Activated CD4-positive, alpha-beta memory T cell treated with anti-CD3 and anti-CD28 coated beads for 36 hours (primary cell): ENCODE data around the gene PIAS2. TPM values are rescaled to one million over a fixed set of nuclear protein-coding genes. Genes with fewer than 3 reads are reported as not detected.
A peak's percentile ranks its signal among the peaks of the same experiment; 100 is the strongest.
"Not testable (repeated sequence)": the region's sequence is repeated elsewhere in the genome, so short reads cannot be mapped to it uniquely, and the experiment has no call there.

Experiments
- CTCF ChIA-PET: fragments of 350-600 bp; sonication (Branson Sonifier 250); formaldehyde crosslinking; loops from one replicate; lab custom pipeline; 2021; ENCODE audit warnings: antibody characterized with exemption, inconsistent platforms; lab: Charles Lee
- POLR2A ChIA-PET: fragments of 350-600 bp; sonication (Branson Sonifier 250); formaldehyde crosslinking; loops from one replicate; lab custom pipeline; 2021; ENCODE audit warnings: antibody characterized with exemption; lab: Charles Lee
- DNase-seq: peaks from one replicate; pipeline ENCODE4 v3.0.0-alpha.2; 2020
- H3K27ac Mint-ChIP-seq: one replicate; pipeline ENCODE4 v1.8.0; 2021; ENCODE audit warnings: mixed read lengths
- H3K27me3 Mint-ChIP-seq: one replicate; pipeline ENCODE4 v1.8.0; 2021; ENCODE audit warnings: mixed read lengths
- H3K36me3 Mint-ChIP-seq: one replicate; pipeline ENCODE4 v1.8.0; 2021; ENCODE audit warnings: mixed read lengths
- H3K4me1 Mint-ChIP-seq: one replicate; pipeline ENCODE4 v1.8.0; 2021; ENCODE audit warnings: low read depth, mixed read lengths
- H3K4me3 Mint-ChIP-seq: one replicate; pipeline ENCODE4 v1.8.0; 2021; ENCODE audit warnings: mild to moderate bottlenecking, mixed read lengths
- H3K9me3 Mint-ChIP-seq: one replicate; pipeline ENCODE4 v1.8.0; 2021; ENCODE audit warnings: mixed read lengths
- intact Hi-C: fragments of 100-400 bp; cut with micrococcal nuclease; formaldehyde crosslinking; loops from one replicate; pipeline ENCODE4 v1.15.1; 2023
- total RNA-seq, 2 experiments: library from RNA; stranded (reverse); gene quantifications; one replicate each; pipeline ENCODE4 v1.2.3, GENCODE V29; 2021

Gene PIAS2
- total RNA-seq, 2 experiments from 2014 or later = 19.7 to 22.1 TPM

DNA sequence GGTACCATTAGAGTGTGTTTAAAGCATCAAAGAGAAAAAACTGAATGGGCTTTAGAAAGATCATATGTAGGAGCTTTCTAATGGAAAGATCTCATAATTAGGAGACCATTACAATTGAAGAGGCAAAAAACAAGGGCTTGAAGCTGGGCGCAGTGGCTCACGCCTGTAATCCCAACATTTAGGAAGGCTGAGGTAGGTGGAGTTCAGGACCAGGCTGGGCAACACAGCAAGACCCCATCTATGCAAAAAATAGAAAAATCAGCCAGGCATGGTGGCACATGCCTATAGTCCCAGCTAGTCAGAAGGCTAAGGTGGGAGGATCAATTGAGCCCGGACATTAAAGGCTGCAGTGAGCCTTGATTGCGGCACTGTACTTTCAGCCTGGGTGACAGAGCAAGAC lies 59.0 kb downstream of the PIAS2 start:
- intact Hi-C loops = no loop called here
- no peak overlapping the region for H3K27ac Mint-ChIP-seq
- ChIA-PET CTCF (no interaction called here), POLR2A (no interaction called here)
- no peak for DNase-seq
- no peak overlapping the region for H3K4me3 Mint-ChIP-seq
- H3K36me3 Mint-ChIP-seq = peaks cover 48% of the 10 kb centered on the region
- no peaks in the 10 kb centered on the region for H3K9me3 Mint-ChIP-seq
- H3K4me1 Mint-ChIP-seq = peaks cover 7% of the 10 kb centered on the region
- H3K27me3 Mint-ChIP-seq = no peaks in the 10 kb centered on the region

DNA sequence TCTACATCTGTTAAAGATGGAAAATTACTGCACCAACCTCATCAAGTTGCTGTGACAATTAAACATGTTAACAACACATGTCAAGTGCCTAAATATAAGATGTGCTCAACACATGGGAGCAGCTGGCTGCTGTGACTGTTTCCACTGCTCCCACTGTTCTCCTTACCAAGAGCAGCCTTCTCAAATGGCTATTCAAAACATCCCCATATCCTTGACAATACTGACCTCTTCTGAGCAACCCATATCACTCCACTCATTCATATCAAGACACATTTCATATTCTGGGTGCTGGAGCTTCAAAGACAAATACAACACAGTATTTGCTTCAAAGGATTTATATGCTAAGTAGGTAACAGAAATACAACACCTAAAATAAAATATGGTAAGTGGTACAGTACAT lies 60.3 kb downstream of the PIAS2 start:
- no peak for DNase-seq
- Mint-ChIP-seq H3K27me3 (no peaks in the 10 kb centered on the region), H3K9me3 (no peaks in the 10 kb centered on the region), H3K4me1 (peaks cover 7% of the 10 kb centered on the region), H3K27ac (no peak overlapping the region), H3K36me3 (peaks cover 53% of the 10 kb centered on the region), H3K4me3 (no peak overlapping the region)
- ChIA-PET CTCF (interaction anchor here (0.9 kb wide), 1 partner anchor 16 kb away, joined by 3 read pairs; no protein-coding TSS in a partner anchor), POLR2A (no interaction called here)
- intact Hi-C loops = no loop called here

GRCh38 chr18:46849007-46849406 lies 68.3 kb downstream of the PIAS2 start:
- H3K9me3 Mint-ChIP-seq = no peaks in the 10 kb centered on the region
- H3K4me1 Mint-ChIP-seq = peaks cover 2% of the 10 kb centered on the region
- no peak overlapping the region for H3K27ac Mint-ChIP-seq
- intact Hi-C loops = no loop called here
- DNase-seq = no peak
- no peak overlapping the region for H3K4me3 Mint-ChIP-seq
- no peaks in the 10 kb centered on the region for H3K27me3 Mint-ChIP-seq
- peaks cover 26% of the 10 kb centered on the region for H3K36me3 Mint-ChIP-seq
- ChIA-PET CTCF (no interaction called here), POLR2A (no interaction called here)

DNA sequence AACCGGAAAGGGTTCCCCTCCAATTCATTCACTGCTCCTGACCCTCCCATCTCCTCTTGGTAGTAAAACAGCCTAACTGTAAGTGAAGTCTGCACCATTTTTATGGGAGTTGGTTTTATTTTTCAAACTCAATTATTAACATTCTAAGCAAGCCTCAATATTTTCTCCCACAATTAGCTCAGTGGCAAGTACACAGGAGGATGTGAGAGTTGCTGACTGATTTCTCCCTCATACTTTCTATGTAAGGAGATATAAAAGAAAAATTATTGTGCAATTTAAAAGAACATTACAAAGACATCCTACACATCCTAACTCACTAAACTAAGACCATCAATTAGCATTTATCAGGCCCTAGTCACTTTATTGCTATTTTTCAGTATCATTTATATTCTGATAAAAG lies 73.9 kb downstream of the PIAS2 start:
- ChIA-PET POLR2A (no interaction called here), CTCF (no interaction called here)
- H3K4me1 Mint-ChIP-seq = no peaks in the 10 kb centered on the region
- intact Hi-C loops = no loop called here
- DNase-seq = no peak
- no peak overlapping the region for H3K27ac Mint-ChIP-seq
- no peaks in the 10 kb centered on the region for H3K9me3 Mint-ChIP-seq
- H3K27me3 Mint-ChIP-seq = no peaks in the 10 kb centered on the region
- no peak overlapping the region for H3K4me3 Mint-ChIP-seq
- H3K36me3 Mint-ChIP-seq = peaks cover 19% of the 10 kb centered on the region

DNA sequence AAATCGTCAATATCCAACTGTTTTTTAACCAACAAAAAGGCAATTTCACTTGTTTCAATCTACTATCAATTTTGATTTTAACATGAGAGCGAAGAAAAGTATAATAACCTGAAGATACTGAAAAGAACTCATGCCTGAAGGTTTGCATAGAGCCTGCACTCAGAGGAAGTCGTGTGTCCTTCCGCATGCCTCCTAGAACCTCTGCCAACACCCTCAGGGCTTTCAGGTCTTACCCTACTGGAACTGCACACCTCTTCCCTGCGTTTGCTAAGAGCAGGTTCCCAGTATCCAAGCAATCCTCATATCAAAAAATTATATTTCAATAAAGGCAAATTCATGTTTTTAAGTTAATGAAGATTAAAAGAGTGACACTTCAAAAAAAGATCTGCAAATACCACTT lies 74.7 kb downstream of the PIAS2 start:
- Mint-ChIP-seq H3K27me3 (no peaks in the 10 kb centered on the region), H3K4me1 (no peaks in the 10 kb centered on the region), H3K27ac (no peak overlapping the region), H3K9me3 (no peaks in the 10 kb centered on the region), H3K4me3 (no peak overlapping the region), H3K36me3 (peaks cover 19% of the 10 kb centered on the region)
- ChIA-PET CTCF (no interaction called here), POLR2A (no interaction called here)
- intact Hi-C loops = no loop called here
- no peak for DNase-seq

DNA sequence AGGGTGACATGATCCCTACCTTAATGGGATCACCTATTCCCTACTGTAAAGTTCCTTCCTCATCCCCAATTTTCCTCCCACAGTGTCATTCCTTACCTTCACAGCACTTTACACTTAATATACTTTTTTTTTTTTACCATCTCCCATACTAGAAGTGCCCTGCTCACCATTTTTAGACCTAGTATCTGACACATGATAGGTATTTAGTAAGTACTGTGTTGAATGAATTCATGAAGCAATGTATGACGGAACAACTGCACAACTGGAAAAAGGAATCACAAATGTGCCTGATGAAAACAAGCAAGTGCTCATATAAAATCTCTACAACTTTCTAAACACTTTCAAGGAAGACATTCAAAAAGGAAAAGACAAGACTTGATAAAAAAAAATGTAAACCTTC lies 83.4 kb downstream of the PIAS2 start:
- intact Hi-C loops = no loop called here
- Mint-ChIP-seq H3K36me3 (peaks cover 35% of the 10 kb centered on the region), H3K27me3 (no peaks in the 10 kb centered on the region), H3K9me3 (no peaks in the 10 kb centered on the region), H3K27ac (no peak overlapping the region), H3K4me3 (no peak overlapping the region), H3K4me1 (no peaks in the 10 kb centered on the region)
- CTCF ChIA-PET = no interaction called here
- DNase-seq = no peak
- POLR2A ChIA-PET = no interaction called here

DNA sequence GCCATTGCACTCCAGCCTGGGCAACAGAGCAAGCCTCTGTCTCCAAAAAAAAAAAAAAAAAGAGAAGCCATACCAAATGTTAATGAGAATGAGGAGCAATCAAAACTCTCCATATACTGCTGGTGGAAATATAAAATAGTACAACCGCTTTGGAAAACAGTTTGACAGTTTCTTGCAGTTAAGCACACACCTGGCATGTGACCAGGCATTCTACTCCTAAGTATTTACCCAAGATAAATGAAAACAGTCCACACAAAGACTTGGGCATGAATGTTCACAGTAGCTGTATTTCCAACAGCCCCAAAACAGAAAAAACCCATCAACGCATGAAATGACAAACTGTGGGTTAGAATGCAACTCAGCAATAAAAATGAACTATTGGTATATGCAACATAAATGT lies 84.5 kb downstream of the PIAS2 start:
- CTCF ChIA-PET = no interaction called here
- peaks cover 38% of the 10 kb centered on the region for H3K36me3 Mint-ChIP-seq

GRCh38 chr18:46832422-46832821 lies 84.9 kb downstream of the PIAS2 start:
- DNase-seq, H3K27me3 Mint-ChIP-seq, CTCF ChIA-PET, H3K4me1 Mint-ChIP-seq, H3K4me3 Mint-ChIP-seq, H3K27ac Mint-ChIP-seq, POLR2A ChIA-PET, H3K9me3 Mint-ChIP-seq, intact Hi-C loops: not testable (repeated sequence)
- peaks cover 43% of the 10 kb centered on the region for H3K36me3 Mint-ChIP-seq

More for the DNA sequence above, 84.5 kb downstream of the PIAS2 start:
- POLR2A ChIA-PET = no interaction called here
- intact Hi-C loops = no loop called here
- no peaks in the 10 kb centered on the region for H3K4me1 Mint-ChIP-seq
- no peak overlapping the region for H3K4me3 Mint-ChIP-seq
- no peaks in the 10 kb centered on the region for H3K9me3 Mint-ChIP-seq
- H3K27me3 Mint-ChIP-seq = no peaks in the 10 kb centered on the region
- no peak overlapping the region for H3K27ac Mint-ChIP-seq
- DNase-seq = no peak

GRCh38 chr18:46831434-46831833 lies 85.9 kb downstream of the PIAS2 start:
- H3K4me1 Mint-ChIP-seq = no peaks in the 10 kb centered on the region
- no peak for DNase-seq
- H3K27me3 Mint-ChIP-seq = no peaks in the 10 kb centered on the region
- H3K4me3 Mint-ChIP-seq = no peak overlapping the region
- ChIA-PET POLR2A (no interaction called here), CTCF (no interaction called here)
- H3K9me3 Mint-ChIP-seq = no peaks in the 10 kb centered on the region
- no peak overlapping the region for H3K27ac Mint-ChIP-seq
- intact Hi-C loops = no loop called here
- H3K36me3 Mint-ChIP-seq = peaks cover 48% of the 10 kb centered on the region

DNA sequence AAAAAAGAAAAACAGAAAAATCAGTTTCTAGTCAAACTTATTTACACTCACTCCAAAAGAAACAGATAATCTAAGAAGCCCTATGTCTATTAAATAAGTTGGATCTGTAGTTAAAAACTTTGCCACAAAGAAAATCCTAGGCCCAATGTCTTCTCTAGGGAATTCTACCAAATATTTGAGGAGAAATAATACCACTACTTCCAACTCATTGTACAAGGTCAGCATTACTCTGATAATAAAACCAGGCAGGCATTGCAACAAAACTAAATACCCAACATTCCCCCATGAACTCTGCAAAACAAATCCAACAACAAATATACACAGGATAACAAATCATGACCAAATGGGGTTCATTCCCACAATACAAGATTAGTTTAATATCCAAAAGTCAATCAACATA lies 86.7 kb downstream of the PIAS2 start:
- H3K27ac Mint-ChIP-seq = no peak overlapping the region
- ChIA-PET POLR2A (no interaction called here), CTCF (no interaction called here)
- H3K4me1 Mint-ChIP-seq = no peaks in the 10 kb centered on the region
- no peak for DNase-seq
- H3K36me3 Mint-ChIP-seq = peaks cover 51% of the 10 kb centered on the region
- H3K9me3 Mint-ChIP-seq = no peaks in the 10 kb centered on the region
- no peak overlapping the region for H3K4me3 Mint-ChIP-seq
- H3K27me3 Mint-ChIP-seq = no peaks in the 10 kb centered on the region
- intact Hi-C loops = no loop called here

- peaks cover 54% of the 10 kb centered on the region for H3K36me3 Mint-ChIP-seq
- CTCF ChIA-PET = no interaction called here
- POLR2A ChIA-PET = no interaction called here
- no peaks in the 10 kb centered on the region for H3K4me1 Mint-ChIP-seq
- no peak overlapping the region for H3K4me3 Mint-ChIP-seq
- H3K27ac Mint-ChIP-seq = no peak overlapping the region
- no peaks in the 10 kb centered on the region for H3K27me3 Mint-ChIP-seq
- intact Hi-C loops = no loop called here
- no peak for DNase-seq
- no peaks in the 10 kb centered on the region for H3K9me3 Mint-ChIP-seq
Measured at GRCh38 chr18:46829947-46830346, 87.4 kb downstream of the PIAS2 start.

GRCh38 chr18:46829531-46829930 lies 87.8 kb downstream of the PIAS2 start:
- no peaks in the 10 kb centered on the region for H3K9me3 Mint-ChIP-seq
- intact Hi-C loops = no loop called here
- no peak overlapping the region for H3K27ac Mint-ChIP-seq
- H3K27me3 Mint-ChIP-seq = no peaks in the 10 kb centered on the region
- H3K4me1 Mint-ChIP-seq = no peaks in the 10 kb centered on the region
- ChIA-PET POLR2A (no interaction called here), CTCF (no interaction called here)
- peaks cover 51% of the 10 kb centered on the region for H3K36me3 Mint-ChIP-seq
- H3K4me3 Mint-ChIP-seq = no peak overlapping the region
- no peak for DNase-seq

- Mint-ChIP-seq H3K4me3 (no peak overlapping the region), H3K27me3 (no peaks in the 10 kb centered on the region)
- CTCF ChIA-PET = no interaction called here
Measured at GRCh38 chr18:46821856-46822711, 95.2 kb downstream of the PIAS2 start.

More at GRCh38 chr18:46821856-46822711, 95.2 kb downstream of the PIAS2 start:
- intact Hi-C loops = loop anchor here (5.0 kb wide), 1 partner anchor 95 kb away; the partner anchor contains the start of genes KATNAL2 and PIAS2
- DNase-seq = no peak
- Mint-ChIP-seq H3K36me3 (peaks cover 29% of the 10 kb centered on the region), H3K4me1 (peaks cover 12% of the 10 kb centered on the region), H3K27ac (peak overlapping the region; percentile 23), H3K9me3 (no peaks in the 10 kb centered on the region)
- POLR2A ChIA-PET = interaction anchor here (0.6 to 1.3 kb wide), 2 partner anchors 63 to 95 kb away, joined by 4 to 6 read pairs; partner anchors contain the start of genes KATNAL2 and PIAS2
